GM19397 (cell line): ENCODE data around the gene SPIB.
"Not testable (repeated sequence)": the region's sequence is repeated elsewhere in the genome, so short reads cannot be mapped to it uniquely, and the experiment has no call there.

Experiments
- ATAC-seq: cut with Tn5 transposase; IDR thresholded peaks from one replicate; pipeline ENCODE4 v1.9.1; 2021; ENCODE audit warnings: mild to moderate bottlenecking, moderate library complexity; ENCODE audit not compliant: unreplicated experiment

The SPIB gene

DNA sequence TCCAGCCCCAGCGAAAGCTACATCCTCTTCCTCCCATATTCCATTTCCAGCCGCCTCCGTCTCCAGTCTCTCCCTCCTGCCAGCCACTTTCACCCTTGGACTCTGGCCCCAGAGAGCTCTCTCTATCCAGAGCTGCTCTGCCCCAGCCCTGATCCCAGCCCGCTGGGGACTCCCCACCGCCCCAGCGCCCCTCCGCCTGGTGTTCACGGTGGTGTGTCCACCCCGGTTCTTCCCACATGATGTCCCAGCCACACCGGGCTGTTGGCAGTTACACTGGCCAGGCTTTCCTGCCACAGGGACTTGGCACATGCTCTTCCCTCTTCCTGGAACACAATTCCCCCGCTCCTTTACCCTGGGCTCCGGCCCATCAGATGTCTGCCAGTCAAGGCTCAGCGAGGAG is 46.3 kb downstream of the SPIB start:
- no peak for ATAC-seq

DNA sequence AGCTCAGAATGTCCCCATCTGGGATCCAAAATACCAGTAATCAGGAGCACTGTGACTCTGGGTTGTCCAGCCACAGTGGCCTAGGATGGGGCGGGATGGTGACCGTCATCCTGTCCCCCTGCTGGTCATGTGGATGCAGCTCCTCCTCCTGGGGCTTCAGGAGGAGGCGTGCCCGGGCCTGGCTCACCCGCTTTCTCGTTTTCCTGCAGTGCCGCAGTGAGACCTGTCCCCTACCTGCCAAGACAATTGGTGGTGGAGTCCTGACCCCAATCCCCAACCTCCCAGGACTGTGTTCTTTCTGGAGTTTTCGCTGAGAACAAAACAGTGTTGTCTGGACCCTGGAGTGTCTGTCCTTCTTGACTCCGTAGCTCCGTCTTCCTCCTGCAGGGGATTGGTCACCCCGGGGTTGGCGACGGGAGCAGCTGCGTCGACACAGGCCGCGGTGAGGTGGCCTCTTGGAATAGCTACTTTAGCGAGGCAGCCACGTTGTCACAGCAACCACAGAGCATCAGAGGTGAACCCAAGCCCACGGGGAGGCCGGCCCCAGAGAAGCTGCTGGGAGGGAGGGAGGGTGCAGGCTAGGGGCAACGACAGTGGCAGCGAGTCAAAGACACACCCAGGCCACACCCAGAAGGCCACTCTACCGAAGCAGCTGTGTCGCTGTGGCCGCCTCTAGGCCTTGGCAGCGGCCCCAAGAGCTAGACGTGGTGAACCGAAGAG is 47.4 kb downstream of the SPIB start:
- ATAC-seq: no peak

DNA sequence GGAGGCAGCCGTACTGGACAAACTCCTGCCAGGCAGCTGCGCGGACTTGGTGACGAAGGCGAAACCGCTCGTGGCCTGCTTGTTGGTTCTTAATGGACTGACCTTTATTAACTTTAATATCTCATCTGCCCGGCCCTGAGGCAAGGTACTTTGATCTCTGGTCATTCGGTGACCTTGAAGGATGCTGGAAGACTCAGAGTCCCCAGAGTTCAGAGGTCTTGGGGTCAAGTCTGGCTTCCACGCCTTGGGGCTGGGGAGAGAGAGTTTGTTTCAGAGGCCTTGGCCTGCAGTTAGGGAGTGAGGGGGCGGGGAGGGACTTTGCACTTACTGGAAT is 47.9 kb downstream of the SPIB start:
- ATAC-seq: no peak

DNA sequence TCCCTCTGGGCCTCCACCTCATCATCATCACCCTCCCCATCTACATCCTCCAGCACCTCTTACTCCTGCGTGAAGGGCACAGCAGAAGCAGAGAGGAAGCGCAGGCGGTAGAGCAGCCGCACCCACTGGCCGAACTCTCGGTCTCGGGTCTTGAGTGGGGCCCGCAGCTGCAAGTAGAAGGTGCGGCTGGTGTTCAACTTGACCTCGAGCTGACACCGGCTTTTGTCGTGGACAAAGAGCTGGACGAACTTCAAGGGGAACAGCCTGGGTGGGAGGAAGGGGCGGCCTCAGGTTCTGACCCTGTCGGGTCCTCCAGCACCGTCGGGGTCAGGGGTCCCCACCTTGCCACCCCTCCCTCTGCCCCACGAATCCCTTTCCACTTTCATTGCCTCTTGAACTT is 48.8 kb downstream of the SPIB start:
- ATAC-seq: no peak

DNA sequence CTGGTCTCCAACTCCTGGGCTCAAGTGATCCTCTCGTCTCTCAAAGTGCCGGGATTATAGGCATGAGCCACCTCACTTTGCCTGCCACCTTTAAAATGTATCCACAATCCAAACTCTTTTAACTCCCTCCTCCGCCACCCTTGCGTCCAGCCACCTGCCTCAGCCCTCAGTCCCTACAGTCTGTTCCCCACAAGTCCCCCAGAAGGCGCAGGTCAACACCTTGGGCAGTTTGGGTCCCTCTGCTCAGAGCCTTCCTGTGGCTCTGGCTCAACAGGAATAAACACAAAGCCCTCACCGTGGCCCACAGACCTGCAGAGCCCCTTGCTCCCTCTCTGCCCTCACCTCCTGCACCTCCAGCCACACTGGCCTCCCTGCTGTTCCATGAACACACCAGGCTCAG is 50.1 kb downstream of the SPIB start:
- no peak for ATAC-seq

DNA sequence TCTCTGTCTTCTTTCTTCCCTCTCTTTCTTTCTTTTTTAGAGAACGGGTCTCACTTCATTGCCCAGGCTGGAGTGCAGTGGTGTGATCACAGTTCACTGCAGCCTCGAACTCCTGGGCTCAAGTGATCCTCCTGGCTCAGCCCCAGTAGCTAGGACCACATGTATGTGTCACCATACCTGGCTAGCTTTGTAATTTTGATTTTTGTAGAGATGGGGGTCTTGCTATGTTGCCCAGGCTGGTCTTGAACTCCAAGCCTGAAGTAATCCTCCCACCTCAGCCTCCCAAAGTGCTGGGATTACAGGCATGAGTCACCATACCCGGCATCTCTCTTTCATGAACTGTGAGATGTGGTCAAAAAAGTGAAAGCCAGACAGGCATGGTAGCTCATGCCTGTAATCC is 54.6 kb downstream of the SPIB start:
- ATAC-seq: not testable (repeated sequence)

DNA sequence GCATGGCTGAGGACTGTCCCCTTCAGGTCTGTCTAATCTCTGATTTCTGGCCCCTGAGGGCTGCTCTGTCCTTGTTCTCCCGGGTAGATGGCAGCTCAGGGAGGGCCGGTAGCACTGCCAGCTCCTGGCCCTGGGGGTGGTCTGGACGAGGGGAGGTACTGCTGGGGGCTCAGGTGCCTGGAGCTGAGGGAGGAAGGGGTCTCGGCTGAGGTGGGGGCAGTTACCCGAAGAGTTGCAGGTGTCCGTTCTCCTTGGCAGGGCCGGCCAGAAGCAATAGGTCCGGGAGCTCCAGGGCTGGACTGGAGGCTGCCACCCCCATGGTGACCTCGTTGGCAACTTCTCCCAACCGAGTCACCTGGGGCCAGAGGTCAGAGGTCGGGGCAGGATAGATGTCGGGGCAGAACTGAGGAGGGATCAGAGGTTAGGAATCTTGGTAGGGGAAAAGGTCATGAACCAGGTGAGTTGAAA is 56.4 kb downstream of the SPIB start:
- ATAC-seq: no peak

DNA sequence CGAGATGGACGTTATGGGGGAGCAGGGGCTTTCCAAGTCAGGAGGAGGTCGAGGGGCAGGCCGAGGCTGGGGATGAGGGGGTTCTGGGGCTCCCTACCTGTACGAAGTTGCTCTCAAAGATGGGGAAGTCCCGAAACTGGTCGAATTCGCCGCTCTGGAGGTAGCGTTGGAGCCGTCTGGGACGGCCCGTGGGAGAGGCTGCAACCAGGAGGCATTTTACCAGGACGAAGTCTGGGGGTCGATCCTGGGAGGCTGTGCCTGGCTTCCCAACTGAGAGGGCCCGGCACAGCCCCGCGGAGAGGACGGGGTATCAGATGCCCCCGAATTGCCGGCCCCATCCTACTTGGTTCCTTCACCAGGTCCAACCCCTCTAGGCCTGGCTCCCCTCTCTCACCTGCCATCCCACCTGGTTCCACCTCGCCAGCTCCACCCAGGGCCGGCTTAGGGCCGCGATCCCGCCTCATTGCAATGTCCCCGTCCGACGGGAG is 57.0 kb downstream of the SPIB start:
- no peak for ATAC-seq

DNA sequence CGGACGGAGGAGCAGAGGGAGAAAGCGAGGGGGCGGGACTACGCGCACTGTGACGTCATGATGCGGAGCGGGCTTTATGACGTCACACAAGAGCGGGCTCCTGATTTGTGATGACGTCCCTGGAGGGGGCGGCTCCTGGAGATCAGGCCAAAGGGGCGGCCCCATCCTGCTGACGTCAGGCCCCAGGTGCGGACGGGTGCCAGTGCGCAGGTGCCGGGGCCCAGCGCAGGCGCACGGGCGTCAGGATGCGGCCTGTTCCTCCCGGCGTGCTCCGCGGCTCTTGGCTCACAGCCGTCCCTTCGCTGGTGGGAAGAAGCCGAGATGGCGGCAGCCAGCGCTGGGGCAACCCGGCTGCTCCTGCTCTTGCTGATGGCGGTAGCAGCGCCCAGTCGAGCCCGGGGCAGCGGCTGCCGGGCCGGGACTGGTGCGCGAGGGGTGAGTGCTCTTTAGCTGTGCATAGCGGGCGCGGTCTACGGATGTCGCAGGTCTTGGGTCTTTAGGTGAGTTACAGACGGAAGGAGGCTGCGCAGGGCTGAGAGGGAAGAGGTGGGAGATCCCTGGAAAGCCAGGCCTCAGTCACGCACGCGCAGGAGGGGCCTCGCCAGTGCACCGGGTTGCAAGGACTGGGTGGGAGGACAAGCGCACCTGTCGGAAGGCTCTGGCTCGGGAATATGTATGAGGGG is 57.6 kb downstream of the SPIB start, which contains the start of the genes EMC10 and GARIN5A:
TSS of gene EMC10 (plus strand) at position 284 of the 683 bp plus-strand sequence. CDS start at position 322, 38 bp downstream.
TSS of gene GARIN5A (minus strand) at position 625 of the 683 bp plus-strand sequence. CDS start at position 165, 460 bp downstream.
- peak; percentile 86 for ATAC-seq

DNA sequence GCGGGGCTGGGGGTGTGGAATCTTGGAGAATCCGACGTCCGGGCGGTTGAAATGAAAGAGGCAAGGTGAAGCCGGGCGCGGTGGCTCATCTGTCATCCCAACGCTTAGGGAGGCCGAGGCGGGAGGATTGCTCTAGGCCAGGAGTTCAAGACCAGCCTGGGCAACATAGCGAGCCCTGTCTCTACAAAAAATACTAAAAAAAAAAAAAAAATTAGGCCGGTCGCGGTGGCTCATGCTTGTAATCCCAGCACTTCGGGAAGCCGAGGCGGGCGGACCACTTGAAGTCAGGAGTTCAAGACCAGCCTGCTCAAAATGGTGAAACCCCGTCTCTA is 58.1 kb downstream of the SPIB start:
- ATAC-seq: no peak

DNA sequence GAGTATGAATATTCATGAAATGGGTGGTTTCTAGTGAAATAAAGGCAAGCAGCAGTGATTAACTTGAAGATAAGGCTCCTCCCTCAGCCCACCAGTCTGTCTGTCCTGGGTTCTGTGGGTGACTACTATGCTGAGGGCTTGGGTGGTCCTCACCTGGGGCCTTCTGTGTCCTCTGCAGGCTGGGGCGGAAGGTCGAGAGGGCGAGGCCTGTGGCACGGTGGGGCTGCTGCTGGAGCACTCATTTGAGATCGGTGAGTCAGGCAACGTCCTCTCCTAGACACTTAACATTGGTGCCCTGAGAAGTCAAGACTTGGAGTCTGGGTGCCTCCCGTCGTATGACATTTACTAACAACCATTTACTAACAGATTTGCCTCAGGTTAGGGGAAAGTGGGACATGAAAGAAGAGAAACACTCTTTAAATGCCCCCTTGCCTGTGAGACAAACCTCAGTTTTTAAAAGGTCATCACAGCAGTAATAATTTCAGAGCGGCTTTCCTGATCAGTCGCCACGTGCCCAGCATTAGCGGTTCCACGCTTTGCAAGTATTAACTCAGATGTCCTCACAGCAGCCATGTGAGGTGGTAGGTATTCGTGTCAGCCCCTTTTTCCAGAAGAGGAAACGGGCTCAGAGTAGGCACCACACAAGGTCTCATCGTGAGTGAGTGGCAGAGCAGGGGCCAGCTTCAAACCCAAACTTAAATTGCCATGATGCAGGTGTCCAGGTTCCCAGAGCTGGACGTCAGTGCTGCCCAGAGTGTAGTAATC is 59.2 kb downstream of the SPIB start:
- no peak for ATAC-seq

DNA sequence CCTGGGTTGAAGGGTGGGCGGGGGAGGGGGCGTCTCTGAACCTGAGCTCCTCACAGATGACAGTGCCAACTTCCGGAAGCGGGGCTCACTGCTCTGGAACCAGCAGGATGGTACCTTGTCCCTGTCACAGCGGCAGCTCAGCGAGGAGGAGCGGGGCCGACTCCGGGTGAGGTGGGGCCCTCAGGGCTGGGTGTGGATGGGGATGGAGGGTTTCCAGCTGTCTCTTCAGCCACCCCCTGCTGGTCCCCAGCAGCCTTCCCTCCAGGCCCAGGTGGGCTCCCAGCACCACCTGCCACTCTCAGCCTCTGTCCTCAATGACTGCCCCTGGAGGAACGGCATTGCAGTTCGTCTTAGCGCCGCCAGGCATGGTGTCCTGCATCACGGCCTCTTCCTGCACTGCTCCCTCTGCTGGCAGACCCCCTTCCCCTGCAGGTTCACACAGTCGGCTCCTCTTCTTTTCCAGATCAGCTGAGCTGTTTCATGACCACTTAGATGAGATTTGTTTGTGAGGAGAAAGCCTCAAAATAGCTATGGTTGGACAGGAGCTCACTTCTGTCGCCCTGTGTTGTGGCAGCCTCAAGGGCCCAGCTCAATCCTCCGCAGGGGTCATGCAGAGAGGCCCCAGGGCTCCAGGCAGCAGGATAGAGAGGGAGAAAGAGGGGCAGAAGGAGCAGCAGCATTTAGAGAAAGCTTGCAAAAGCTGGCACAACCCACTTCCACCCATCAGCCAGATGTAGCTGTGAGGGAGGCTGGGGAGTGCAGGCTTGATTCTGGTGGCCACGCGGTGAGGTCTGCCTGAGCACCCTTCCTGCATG is 60.4 kb downstream of the SPIB start:
- no peak for ATAC-seq

DNA sequence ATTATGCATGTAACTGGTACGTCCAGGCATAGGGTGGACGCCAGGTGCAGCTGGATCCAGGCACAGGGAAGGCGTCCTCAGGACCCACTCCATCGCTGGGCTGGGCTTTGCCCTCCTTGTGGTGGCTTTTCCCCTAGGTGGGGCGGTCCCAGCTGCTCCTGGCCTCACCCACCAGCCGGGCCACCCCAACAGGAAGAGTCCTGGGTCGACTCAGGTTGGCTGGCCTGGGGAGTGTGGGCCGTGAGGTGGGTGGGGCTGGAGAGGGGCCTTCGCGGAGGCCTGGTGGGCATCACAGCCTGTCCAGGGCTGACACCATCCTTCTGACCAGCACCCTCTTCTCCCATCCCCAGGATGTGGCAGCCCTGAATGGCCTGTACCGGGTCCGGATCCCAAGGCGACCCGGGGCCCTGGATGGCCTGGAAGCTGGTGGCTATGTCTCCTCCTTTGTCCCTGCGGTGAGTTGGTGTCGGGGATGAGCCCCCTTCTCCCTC is 61.1 kb downstream of the SPIB start:
- ATAC-seq: no peak

DNA sequence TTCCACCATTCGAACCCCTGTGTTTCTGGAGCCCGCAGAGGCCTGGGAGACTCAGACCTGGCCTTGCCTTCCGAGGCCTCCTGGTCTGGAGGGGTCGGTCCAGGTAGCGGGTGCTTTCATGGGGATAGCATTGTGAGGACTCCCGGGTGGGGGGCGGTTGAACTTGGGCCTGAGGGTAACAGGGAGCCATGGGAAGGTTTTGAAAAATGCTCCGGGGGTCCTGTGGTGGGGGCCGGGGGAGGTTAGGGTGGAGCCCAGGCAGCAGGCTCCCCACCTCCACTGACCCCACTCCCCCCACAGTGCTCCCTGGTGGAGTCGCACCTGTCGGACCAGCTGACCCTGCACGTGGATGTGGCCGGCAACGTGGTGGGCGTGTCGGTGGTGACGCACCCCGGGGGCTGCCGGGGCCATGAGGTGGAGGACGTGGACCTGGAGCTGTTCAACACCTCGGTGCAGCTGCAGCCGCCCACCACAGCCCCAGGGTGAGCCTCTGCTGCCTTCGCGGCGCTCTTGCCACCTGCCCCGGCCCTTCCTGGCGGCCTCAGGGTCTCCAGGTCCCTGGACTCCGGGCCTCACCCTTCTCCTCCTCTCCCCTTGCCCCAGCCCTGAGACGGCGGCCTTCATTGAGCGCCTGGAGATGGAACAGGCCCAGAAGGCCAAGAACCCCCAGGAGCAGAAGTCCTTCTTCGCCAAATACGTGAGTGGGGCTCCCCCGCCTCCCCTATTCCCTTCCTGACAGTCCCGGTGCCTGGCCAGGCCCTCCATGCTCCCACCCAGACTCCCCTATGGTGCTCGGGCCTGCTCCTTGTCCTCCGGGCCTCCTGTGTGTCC is 61.8 kb downstream of the SPIB start:
- ATAC-seq: no peak
